Endodermal cell (in vitro differentiated cells): Measurements from ENCODE around the gene USE1. TPM values are rescaled to one million over a fixed set of nuclear protein-coding genes. Genes with fewer than 3 reads are reported as not detected.

Experiments used
- DNase-seq: peaks from one replicate; pipeline ENCODE4 v3.0.0-alpha.2; 2017
- H3K27ac ChIP-seq: 2 replicates; pipeline ENCODE4 v1.5.1; 2013; ENCODE audit warnings: mild to moderate bottlenecking, low read depth, low read length, moderate library complexity
- H3K27me3 ChIP-seq: 2 replicates; pipeline ENCODE4 v1.6.1; 2013; ENCODE audit warnings: mild to moderate bottlenecking, low read length, moderate library complexity; ENCODE audit not compliant: insufficient read depth, control insufficient read depth, poor library complexity, severe bottlenecking
- H3K36me3 ChIP-seq: 2 replicates; pipeline ENCODE4 v1.7.0; 2013; ENCODE audit warnings: mild to moderate bottlenecking, low read length, moderate library complexity; ENCODE audit not compliant: control insufficient read depth, insufficient read depth
- H3K4me1 ChIP-seq: one replicate; pipeline ENCODE4 v1.7.0; 2013; ENCODE audit warnings: low read length; ENCODE audit not compliant: control insufficient read depth, insufficient read depth
- H3K4me3 ChIP-seq: 2 replicates; pipeline ENCODE4 v1.5.1; 2013; ENCODE audit warnings: mild to moderate bottlenecking, low read length, moderate library complexity
- H3K9ac ChIP-seq: 2 replicates; pipeline ENCODE4 v1.6.1; 2013; ENCODE audit warnings: mild to moderate bottlenecking, low read length, moderate library complexity; ENCODE audit not compliant: poor library complexity, severe bottlenecking; ENCODE audit errors: extremely low read depth
- H3K9me3 ChIP-seq: 2 replicates; pipeline ENCODE4 v1.6.1; 2013; ENCODE audit warnings: mild to moderate bottlenecking, low read length, moderate library complexity; ENCODE audit not compliant: control insufficient read depth
- H3K27ac Mint-ChIP-seq: 2 replicates; pipeline ENCODE4 v1.8.0; 2020; ENCODE audit warnings: mixed read lengths
- H3K27me3 Mint-ChIP-seq: 2 replicates; pipeline ENCODE4 v1.8.0; 2021; ENCODE audit warnings: mild to moderate bottlenecking, mixed read lengths; ENCODE audit not compliant: insufficient read depth
- H3K36me3 Mint-ChIP-seq: 2 replicates; pipeline ENCODE4 v1.8.0; 2020; ENCODE audit warnings: low read depth, mixed read lengths
- H3K4me1 Mint-ChIP-seq: 2 replicates; pipeline ENCODE4 v1.8.0; 2020; ENCODE audit warnings: mixed read lengths
- H3K4me3 Mint-ChIP-seq: 2 replicates; pipeline ENCODE4 v1.8.0; 2020; ENCODE audit warnings: mild to moderate bottlenecking, moderate library complexity, mixed read lengths
- H3K9me3 Mint-ChIP-seq: 2 replicates; pipeline ENCODE4 v1.8.0; 2020; ENCODE audit warnings: mild to moderate bottlenecking, mixed read lengths
- WGBS, 2 experiments: methylation state at CpG; one replicate each; pipeline versions ENCODE4 v1.1.5 to v1.1.7; 2013; ENCODE audit warnings: missing lambda C conversion rate in 2 of 2, mixed read lengths in 1 of 2; ENCODE audit not compliant: insufficient coverage in 1 of 2, insufficient read length in 1 of 2; 5-methylcytosine and 5-hydroxymethylcytosine counted together
- total RNA-seq, 2 donors: library from RNA; stranded (reverse); fragmentation: NEBNext Ultra II Directional in 1 of 2; extraction: Animal tissue kit (Norgen Biotek cat#: 25700) in 1 of 2; gene quantifications; 2 replicates in 1 of 2; 3 replicates in 1 of 2; pipeline ENCODE4 v1.2.1, GENCODE V29; 2021
- TF ChIP-seq, protein P1 (sequence below): fragments of 200-600 bp; sonication (generic); conservative IDR thresholded peaks from 2 replicates; pipeline ENCODE4 v1.5.0; 2021; ENCODE audit warnings: antibody characterized with exemption, mild to moderate bottlenecking

USE1 gene
- total RNA-seq, 2 donors from 2014 or later: 17.4 to 18.4 TPM

DNA sequence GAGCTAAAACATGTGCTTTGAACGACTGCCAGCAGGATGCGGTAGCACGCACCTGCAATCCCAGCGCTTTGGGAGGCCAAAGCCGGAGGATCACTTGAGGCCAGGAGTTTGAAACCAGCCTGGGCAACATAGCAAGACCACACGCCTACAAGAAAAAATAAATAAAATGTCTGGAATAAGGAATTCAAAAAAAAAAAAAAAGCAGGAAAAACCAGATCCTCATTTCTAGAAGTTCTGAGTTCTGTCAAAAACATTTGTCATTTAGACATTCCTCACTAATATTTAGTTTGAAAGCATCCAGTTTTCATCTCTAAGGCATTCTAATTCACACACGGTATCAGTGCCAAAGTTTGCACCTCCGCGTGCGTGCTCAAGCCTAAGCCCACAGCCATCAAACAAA is 36.9 kb upstream of the USE1 start:
- Mint-ChIP-seq H3K36me3 (peaks cover 50% of the 10 kb centered on the region), H3K27me3 (no peaks in the 10 kb centered on the region), H3K27ac (no peak overlapping the region), H3K9me3 (no peaks in the 10 kb centered on the region), H3K4me1 (peaks cover 5% of the 10 kb centered on the region), H3K4me3 (no peak overlapping the region)
- H3K9ac ChIP-seq: no peak overlapping the region
- H3K4me1 ChIP-seq: no peaks in the 10 kb centered on the region
- no peak overlapping the region for H3K27ac ChIP-seq
- DNase-seq: no peak
- no peaks in the 10 kb centered on the region for H3K27me3 ChIP-seq
- peaks cover 22% of the 10 kb centered on the region for H3K36me3 ChIP-seq
- WGBS, 2 experiments: 94 to 100% methylated on average over 4 to 10 of the region's 10 CpGs
- TF ChIP-seq, protein P1, sequence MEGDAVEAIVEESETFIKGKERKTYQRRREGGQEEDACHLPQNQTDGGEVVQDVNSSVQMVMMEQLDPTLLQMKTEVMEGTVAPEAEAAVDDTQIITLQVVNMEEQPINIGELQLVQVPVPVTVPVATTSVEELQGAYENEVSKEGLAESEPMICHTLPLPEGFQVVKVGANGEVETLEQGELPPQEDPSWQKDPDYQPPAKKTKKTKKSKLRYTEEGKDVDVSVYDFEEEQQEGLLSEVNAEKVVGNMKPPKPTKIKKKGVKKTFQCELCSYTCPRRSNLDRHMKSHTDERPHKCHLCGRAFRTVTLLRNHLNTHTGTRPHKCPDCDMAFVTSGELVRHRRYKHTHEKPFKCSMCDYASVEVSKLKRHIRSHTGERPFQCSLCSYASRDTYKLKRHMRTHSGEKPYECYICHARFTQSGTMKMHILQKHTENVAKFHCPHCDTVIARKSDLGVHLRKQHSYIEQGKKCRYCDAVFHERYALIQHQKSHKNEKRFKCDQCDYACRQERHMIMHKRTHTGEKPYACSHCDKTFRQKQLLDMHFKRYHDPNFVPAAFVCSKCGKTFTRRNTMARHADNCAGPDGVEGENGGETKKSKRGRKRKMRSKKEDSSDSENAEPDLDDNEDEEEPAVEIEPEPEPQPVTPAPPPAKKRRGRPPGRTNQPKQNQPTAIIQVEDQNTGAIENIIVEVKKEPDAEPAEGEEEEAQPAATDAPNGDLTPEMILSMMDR: no peak
- no peaks in the 10 kb centered on the region for H3K9me3 ChIP-seq
- H3K4me3 ChIP-seq: no peak overlapping the region

DNA sequence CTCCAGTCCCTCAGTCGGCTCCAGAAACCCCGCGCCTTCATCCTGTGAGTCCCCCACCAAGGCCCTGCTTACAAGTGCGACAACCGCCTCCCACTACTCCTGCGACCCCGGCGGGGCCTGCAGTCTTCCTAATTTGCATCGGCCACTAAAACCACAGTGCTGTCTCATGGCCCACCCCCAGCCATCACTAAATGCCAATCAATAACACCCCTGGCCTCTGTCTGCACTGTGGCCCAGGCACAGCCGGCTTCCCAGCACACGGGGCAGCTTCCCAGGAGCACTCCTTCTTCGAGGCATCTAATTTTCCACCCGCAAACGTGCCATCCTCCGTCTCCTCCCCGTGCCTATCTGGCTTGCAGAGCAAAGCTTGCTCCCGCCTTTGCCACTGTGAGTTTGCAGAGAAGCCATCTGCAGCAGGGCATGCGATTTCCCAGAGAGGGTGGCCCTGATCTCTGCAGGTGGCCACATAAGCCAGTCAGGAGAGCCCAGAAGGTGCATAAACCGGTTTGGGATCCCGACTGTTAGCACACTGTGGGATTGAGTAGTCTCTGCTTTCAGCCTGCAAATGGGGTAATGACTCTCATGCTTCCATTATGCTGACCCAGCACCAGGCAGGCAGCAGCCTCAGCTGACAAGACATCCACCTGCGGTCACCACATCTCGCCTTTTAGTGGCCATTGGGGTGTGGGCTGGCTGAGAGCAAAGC is 34.0 kb upstream of the USE1 start:
- Mint-ChIP-seq H3K4me3 (no peak overlapping the region), H3K27me3 (no peaks in the 10 kb centered on the region), H3K27ac (peak overlapping the region; percentile 80), H3K4me1 (peaks cover 5% of the 10 kb centered on the region), H3K36me3 (peaks cover 46% of the 10 kb centered on the region), H3K9me3 (no peaks in the 10 kb centered on the region)
- Histone ChIP-seq H3K36me3 (peaks cover 31% of the 10 kb centered on the region), H3K4me1 (no peaks in the 10 kb centered on the region), H3K9me3 (no peaks in the 10 kb centered on the region), H3K27me3 (no peaks in the 10 kb centered on the region), H3K9ac (no peak overlapping the region), H3K27ac (no peak overlapping the region), H3K4me3 (no peak overlapping the region)
- WGBS, 2 experiments: 74 to 76% methylated on average over 17 to 22 of the region's 22 CpGs
- peak; percentile 80 for DNase-seq
- TF ChIP-seq, protein P1: no peak

DNA sequence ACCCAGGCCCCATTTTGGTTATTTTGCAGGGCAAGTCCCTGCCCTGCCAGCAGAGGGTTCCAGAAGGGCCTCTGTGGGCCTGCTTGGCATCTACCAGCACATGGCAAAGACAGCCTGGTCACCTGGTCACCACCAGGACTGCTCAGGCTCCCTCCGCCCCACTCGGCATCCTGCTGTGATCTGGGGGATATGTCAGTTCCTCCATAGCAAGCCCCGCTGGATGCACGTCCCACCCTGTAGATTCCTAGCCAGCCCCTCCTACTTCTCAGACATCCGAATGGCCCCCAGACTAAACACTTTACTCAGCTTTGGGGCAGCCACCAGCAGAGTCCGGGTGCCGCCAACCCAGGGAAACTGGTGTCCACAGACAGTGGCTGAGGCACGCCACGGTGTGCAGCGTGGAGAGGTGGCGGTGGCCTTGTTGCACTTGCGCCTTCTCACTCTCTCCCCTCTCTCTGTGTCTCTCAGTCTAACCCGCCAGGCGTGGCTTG is 31.8 kb upstream of the USE1 start:
- Histone ChIP-seq H3K36me3 (peaks cover 26% of the 10 kb centered on the region), H3K4me3 (no peak overlapping the region), H3K9ac (no peak overlapping the region), H3K4me1 (no peaks in the 10 kb centered on the region), H3K27ac (no peak overlapping the region), H3K27me3 (no peaks in the 10 kb centered on the region), H3K9me3 (no peaks in the 10 kb centered on the region)
- H3K36me3 Mint-ChIP-seq: peaks cover 41% of the 10 kb centered on the region
- no peaks in the 10 kb centered on the region for H3K27me3 Mint-ChIP-seq
- DNase-seq: no peak
- H3K27ac Mint-ChIP-seq: no peak overlapping the region
- WGBS, 2 experiments: 93% methylated on average over 9 to 14 of the region's 14 CpGs
- H3K4me1 Mint-ChIP-seq: peaks cover 5% of the 10 kb centered on the region
- no peak overlapping the region for H3K4me3 Mint-ChIP-seq
- H3K9me3 Mint-ChIP-seq: no peaks in the 10 kb centered on the region
- TF ChIP-seq, protein P1: peak; percentile 44
